Calu3 (cell line): ENCODE results near the gene RAB6B. TPM values are rescaled to one million over a fixed set of nuclear protein-coding genes. Genes with fewer than 3 reads are reported as not detected.

Experiments
- Bru-seq: library from RNA; stranded (reverse); fragments of 400-500 nt; gene quantifications from one replicate; lab custom pipeline; 2021; lab: Mats Ljungman, UMichigan
- BruChase-seq, 2 experiments: library from RNA; stranded (reverse); fragments of 400-500 nt; gene quantifications; one replicate each; lab custom pipeline; 2021; lab: Mats Ljungman, UMichigan
- BruUV-seq: library from RNA; stranded (reverse); fragments of 400-500 nt; replicated peaks from 2 replicates; lab custom pipeline; 2021; lab: Mats Ljungman, UMichigan
- CTCF ChIA-PET: fragments of 300-600 bp; sonication (Branson Sonifier 250); formaldehyde crosslinking; loops from one replicate; lab custom pipeline; 2022; ENCODE audit warnings: antibody characterized with exemption; lab: Charles Lee
- DNase-seq: peaks from one replicate; pipeline ENCODE4 v3.0.0; 2022
- H3K27ac Mint-ChIP-seq: one replicate; pipeline ENCODE4 v1.8.0; 2022; ENCODE audit warnings: mixed read lengths; ENCODE audit not compliant: unreplicated experiment
- H3K27me3 Mint-ChIP-seq: one replicate; pipeline ENCODE4 v1.8.0; 2022; ENCODE audit warnings: mixed read lengths; ENCODE audit not compliant: unreplicated experiment
- H3K36me3 Mint-ChIP-seq: one replicate; pipeline ENCODE4 v1.8.0; 2022; ENCODE audit warnings: mild to moderate bottlenecking, moderate library complexity, mixed read lengths; ENCODE audit not compliant: insufficient read depth, unreplicated experiment
- H3K4me1 Mint-ChIP-seq: one replicate; pipeline ENCODE4 v1.8.0; 2022; ENCODE audit warnings: mild to moderate bottlenecking, low read depth, mixed read lengths; ENCODE audit not compliant: unreplicated experiment
- H3K4me3 Mint-ChIP-seq: one replicate; pipeline ENCODE4 v1.8.0; 2022; ENCODE audit warnings: mild to moderate bottlenecking, low read depth, moderate library complexity, mixed read lengths; ENCODE audit not compliant: unreplicated experiment
- H3K9me3 Mint-ChIP-seq: one replicate; pipeline ENCODE4 v1.8.0; 2022; ENCODE audit warnings: low read depth, mixed read lengths; ENCODE audit not compliant: unreplicated experiment
- CTCF ChIP-seq: fragments of 200-600 bp; IDR thresholded peaks from one replicate; pipeline ENCODE4 v1.8.0; 2022; ENCODE audit warnings: antibody characterized with exemption; ENCODE audit not compliant: unreplicated experiment
- intact Hi-C: fragments of 100-400 bp; cut with micrococcal nuclease; formaldehyde crosslinking; loops from one replicate; pipeline ENCODE4 v1.10.0; 2022; ENCODE audit not compliant: unreplicated experiment
- long read RNA-seq: library from polyadenylated mRNA; stranded (forward); transcript quantifications from one replicate; pipeline ENCODE4 v2.0.0, GENCODE V29; 2022
- total RNA-seq: library from RNA; stranded (reverse); gene quantifications from 2 replicates; pipeline ENCODE4 v1.2.3, GENCODE V29; 2022

The RAB6B gene
- 0.85 and 4.7 TPM in 2 replicates for total RNA-seq
- Bru-seq, nascent RNA = percentile 25 among the genes with signal in this experiment
- percentile 17 among the genes with signal in this experiment for BruChase-seq, experiment 1, labeled RNA remaining after a 6-hour chase
- BruChase-seq, experiment 2, labeled RNA remaining after a 2-hour chase = percentile 19 among the genes with signal in this experiment
- long read RNA-seq, partial matches to known transcripts = 0 of 1 reads
- long read RNA-seq, other reads (novel, unspliced or antisense) = 1 of 1 reads

GRCh38 chr3:133895208-133896001, at the start of gene RAB6B:
TSS of gene RAB6B (minus strand) at chr3:133895882. CDS start at chr3:133895466, 416 bp downstream.
- Mint-ChIP-seq H3K27me3 (peaks cover 98% of the 10 kb centered on the region), H3K4me3 (peak within 1 kb of the TSS; percentile 74), H3K9me3 (no peaks in the 10 kb centered on the region), H3K27ac (no peak within 1 kb of the TSS), H3K36me3 (peaks cover 8% of the 10 kb centered on the region), H3K4me1 (no peaks in the 10 kb centered on the region)
- intact Hi-C loops = no loop called here
- CTCF ChIA-PET = interaction anchor here (0.7 to 1.1 kb wide), 2 partner anchors 317 to 785 kb away, joined by 3 to 4 read pairs; no protein-coding TSS in a partner anchor
- BruUV-seq = no TSS peak
- DNase-seq = peak; percentile 57
- no peak for TF ChIP-seq CTCF

GRCh38 chr3:133944641-133945380, 49.1 kb upstream of the RAB6B start:
- Mint-ChIP-seq H3K36me3 (no peaks in the 10 kb centered on the region), H3K27me3 (peaks cover 76% of the 10 kb centered on the region), H3K4me1 (peaks cover 51% of the 10 kb centered on the region), H3K4me3 (no peak overlapping the region), H3K9me3 (no peaks in the 10 kb centered on the region), H3K27ac (no peak overlapping the region)
- CTCF ChIA-PET = interaction anchor here (0.5 to 2.1 kb wide), 3 partner anchors 14 to 259 kb away, joined by 3 to 6 read pairs (median 4); no protein-coding TSS in a partner anchor
- no peak for TF ChIP-seq CTCF
- no TSS peak for BruUV-seq
- DNase-seq = peak; percentile 88
- intact Hi-C loops = loop anchor here (5.0 kb wide), 2 partner anchors 42 to 532 kb away; no protein-coding TSS in a partner anchor

- CTCF ChIA-PET = interaction anchor here (0.5 to 2.1 kb wide), 3 partner anchors 14 to 260 kb away, joined by 3 to 6 read pairs (median 4); no protein-coding TSS in a partner anchor
- no TSS peak for BruUV-seq
- peaks cover 51% of the 10 kb centered on the region for H3K4me1 Mint-ChIP-seq
- no peaks in the 10 kb centered on the region for H3K9me3 Mint-ChIP-seq
- H3K27ac Mint-ChIP-seq = peak overlapping the region; percentile 10
- peaks cover 76% of the 10 kb centered on the region for H3K27me3 Mint-ChIP-seq
- H3K4me3 Mint-ChIP-seq = no peak overlapping the region
- no peak for TF ChIP-seq CTCF
- DNase-seq = peak; percentile 47
- intact Hi-C loops = loop anchor here (5.0 kb wide), 2 partner anchors 43 to 533 kb away; no protein-coding TSS in a partner anchor
- no peaks in the 10 kb centered on the region for H3K36me3 Mint-ChIP-seq
These were observed 48.5 kb upstream of the RAB6B start for GRCh38 chr3:133944181-133944580.
